Limb (tissue), 2 donors: ENCODE measurements around the gene HGFAC.

Source experiments
- DNase-seq, 2 donors: peaks; one replicate each; pipeline ENCODE4 v3.0.0-alpha.2; 2016; ENCODE audit errors: extremely low spot score in 2 of 2

HGFAC gene

DNA sequence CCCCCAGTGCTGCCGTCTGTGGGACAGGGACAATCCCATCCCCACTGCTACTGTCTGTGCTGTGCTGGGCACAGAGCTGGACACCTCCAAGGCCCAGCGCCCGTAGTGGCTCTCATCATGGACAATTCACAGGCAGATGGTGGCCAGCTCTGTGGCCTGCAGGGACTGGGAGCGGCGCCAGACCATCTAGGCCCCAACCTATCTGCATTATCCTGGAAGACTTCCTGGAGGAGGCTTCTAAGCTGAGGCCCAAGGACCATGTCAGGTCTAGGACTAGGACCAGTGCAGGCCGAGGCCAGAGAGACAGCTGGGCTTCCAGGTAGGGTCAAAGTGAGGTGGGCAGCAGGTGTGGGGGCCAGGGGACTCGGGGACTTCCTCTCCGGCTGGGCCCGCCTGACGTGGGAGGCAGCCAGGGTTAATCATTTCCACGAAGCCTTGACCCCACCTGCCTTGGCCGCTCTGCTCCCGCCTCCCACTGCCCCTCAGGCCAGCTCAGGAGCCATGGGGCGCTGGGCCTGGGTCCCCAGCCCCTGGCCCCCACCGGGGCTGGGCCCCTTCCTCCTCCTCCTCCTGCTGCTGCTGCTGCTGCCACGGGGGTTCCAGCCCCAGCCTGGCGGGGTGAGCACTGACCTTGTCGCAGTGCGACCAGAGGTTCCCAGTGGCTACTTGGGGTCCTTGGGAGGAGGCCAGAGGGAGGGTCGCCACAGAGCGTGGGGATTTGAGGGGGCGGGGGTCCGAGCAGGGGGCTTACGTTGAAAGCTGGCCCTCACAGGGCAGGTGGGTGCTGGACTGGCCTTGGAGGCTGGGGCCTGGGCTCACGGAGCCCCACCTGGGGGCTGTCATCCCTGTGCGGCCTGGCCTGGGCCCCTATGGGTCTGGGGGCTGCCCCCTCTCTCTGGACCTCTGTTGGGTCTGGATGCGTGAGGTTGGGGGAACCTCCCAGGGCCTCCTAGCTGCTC is at the start of gene HGFAC:
Gene HGFAC, plus strand, starts transcription at position 468 of the 959 bp plus-strand sequence. Its CDS starts 34 bp downstream, at position 502.
- no peak for DNase-seq

DNA sequence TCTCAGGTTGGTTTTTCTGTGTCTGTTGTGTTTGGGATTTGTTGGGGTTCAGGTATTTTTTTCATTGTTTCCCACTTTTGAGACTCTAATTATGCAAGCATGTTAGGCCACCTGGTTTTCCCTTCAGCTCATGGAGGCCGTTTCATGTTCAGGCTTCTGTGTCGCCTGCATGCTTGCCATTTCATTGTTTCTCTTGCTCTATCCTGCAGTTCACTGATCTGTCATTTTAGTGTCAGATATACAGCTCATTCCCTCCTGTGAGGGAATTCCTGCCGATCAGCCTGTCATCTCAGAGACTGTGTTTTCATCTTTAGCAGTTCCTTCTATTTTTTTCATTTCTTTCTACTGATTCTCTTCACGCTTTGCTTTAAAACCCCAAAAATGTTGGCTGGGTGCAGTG is 49.4 kb upstream of the HGFAC start:
- DNase-seq, result no peak

DNA sequence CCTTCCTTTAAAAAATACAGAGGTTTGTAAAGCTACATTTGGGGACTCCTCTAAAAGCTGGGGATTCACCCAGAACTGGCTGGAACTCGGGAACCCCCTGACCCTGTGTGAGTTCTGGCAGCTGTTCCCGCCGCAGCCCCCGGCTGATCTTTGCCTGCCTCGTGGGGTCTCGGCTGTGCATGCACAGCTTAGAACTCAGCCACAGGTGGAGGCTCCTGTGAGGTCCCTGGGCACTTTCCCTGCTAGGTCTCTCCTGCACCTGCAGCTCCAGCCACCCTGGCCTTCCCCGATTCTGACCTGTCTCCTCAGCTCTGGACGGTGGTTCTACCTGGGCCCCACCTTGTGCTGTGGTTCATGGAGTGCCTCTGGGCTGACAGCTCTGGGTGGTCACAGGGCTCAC is 48.6 kb upstream of the HGFAC start:
- DNase-seq, result no peak

DNA sequence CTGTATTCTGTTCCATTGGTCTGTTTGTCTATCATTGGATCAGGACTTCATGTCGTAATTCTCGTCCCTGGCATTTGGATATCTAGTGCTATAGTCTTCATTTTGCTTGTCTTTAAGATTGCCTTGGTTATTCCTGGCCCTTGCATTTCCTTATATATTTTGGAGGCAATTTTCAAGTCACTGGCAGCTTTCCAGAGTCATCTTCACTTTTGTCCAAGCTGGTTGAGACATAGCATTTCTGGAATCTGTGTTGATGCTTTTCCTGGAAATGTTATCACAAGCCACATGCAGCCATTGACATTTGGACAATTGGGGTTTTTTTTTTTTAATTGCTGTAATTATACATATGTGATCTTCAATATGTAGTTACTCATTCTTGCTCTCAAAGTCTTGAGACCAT is 45.2 kb upstream of the HGFAC start:
- DNase-seq, result no peak

DNA sequence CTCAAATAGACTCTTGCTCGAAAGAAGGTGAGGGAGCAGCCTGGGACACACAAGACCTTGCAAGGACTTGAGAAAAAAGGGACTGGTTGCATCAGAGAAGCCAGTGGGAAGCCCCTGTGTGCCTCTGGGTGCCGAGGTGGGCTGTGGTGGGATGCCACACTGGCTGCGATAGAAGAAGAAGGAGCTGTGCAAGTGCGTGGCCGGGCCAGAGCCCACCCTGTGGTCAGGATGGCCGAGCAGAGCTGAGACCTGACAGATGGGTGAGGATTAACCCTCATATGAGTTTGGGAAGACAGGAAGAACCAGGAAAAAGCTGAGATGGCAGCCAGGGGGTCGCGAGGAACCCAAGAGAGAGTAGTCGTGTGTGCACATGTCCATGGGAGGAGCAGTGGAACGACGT is 44.6 kb upstream of the HGFAC start:
- DNase-seq, result no peak

DNA sequence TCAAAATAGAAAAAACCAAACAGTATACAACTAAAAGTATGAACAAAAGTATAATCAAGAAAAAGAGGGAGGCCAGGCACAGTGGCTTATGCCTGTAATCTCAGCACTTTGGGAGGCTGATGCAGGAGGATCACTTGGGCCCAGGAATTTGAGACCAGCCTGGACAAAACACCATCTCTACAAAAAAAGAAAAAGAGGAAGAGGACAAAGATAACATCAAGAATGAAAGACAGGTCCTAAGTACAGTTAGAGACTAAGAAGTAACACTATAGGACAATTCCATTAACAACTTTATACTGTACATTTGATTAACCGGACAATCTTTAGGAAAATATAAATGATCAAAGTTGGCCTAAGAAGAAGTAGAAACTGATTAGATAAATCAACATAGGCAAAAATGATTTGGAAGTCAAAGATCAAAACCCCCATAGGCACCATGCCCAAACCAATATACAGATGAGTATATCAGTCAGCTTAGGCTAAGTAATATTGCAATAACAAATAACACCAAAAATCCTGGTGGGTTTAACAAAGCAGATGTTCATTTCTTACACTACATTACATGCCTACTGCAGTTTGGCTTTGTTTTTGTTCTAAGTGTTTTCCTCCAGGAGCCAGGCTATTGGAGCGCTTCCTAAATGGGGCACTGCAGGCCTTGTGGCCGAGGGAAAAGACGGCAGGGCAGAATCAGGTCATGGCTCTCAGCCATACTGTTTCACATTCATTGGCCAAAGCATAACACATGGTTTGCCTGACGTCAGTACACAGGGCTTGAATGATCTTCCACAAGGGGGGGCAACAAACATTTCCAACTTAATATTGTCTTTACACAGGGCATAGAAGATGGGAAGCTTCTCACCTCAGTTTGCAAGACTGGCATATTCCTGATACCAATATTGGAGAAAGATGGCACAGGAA is 42.2 kb upstream of the HGFAC start:
- DNase-seq, result no peak

DNA sequence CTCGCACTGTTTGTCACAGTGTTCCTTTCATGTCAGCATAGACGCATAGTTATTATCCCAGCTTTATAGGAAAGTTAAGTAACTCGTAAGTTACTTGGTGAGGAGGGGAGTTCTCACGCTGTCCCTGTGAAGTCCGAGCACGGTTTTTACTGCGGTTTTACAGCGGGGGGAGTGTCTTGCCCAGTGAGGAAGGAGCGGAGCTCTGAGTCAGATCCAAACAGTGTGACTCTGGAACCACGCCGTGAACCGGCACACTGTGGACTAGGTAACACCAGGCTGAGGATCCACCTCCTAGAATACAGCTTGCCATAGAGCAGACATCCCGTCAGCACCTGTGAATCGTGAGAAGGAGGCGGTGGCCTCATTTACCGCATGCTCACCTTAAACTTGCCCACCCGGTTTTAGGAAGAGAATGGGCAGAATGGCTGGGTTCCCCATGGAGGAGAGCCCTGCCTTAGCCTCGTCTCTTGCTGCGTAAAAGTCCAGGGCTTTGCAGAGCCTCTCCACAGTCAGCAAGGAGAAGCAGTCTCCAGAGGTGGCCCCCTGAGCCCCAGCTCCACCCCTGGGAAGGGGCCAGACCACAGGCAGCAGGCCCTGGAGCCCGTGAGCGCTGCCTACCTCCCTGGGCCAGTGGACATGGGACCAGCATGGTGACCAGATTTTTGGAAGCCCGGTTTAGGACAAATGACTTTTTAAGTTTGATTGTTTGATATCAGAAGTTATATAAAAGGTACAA is 40.2 kb upstream of the HGFAC start:
- DNase-seq, result no peak

DNA sequence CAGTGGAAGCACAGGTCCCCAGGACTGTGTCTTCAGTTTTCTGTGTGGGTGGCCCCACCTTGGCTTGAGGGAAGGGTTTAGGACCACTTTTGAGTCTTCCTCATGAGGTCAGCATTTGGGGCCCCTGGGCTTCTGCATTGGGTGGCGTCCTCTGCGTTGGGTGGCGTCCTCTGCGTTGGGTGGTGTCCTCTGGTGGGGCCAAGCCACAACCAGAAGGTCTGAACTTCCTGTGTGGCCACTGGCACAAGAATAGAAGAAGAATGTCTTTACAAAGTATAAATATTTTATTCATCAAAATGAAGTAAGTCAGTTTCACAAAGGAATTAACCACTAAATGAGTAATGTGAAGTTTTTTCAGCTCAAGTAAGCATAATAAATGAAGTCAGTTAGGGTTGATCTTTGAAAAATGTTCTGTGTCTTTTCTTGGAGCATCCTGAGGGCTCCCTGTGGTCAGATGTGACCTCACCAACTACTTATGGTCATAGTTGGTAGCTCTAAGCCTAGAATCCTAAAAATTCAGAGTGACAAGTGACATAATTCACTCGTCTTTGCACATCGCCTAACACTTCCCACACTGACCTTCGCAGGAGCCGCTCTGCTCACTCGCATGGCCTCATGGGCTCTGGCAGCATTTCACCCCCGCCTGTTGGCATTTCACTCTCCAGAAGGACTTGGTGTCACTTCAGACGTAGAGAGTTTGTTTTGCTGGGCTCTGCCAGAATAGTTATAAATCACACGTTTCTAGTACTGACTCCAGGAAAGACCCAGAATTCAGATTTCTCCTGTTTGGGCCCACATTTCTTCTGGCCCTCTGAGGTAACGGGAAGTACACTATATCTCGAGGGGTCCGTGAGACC is 39.0 kb upstream of the HGFAC start:
- DNase-seq, result no peak

DNA sequence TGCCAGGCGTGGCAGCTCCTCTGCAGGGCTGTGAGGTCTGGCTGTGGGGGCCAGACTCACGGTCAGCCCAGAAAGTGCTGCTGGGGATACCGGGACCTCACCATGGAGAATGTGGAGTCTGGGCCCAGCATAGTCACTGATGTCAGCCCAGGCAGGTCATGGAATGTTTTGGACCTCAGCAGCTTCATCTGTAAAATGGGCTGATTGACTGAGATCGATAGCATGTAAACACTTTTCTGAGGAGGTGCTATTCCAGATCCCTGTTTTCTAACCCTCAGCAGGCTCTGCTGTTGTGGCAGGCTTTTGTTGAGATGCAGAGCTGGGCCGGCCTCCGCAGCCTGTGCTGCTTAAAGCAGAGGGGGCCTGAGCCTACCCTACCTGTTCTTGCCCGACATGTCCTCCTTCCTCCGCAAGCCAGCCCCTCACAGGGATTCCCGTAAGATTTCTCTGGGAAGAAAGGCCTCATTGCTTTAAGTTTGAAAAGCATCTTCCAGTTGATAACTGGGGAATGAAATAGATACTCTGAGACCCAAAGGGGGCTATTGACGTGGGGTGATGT is 38.3 kb upstream of the HGFAC start:
- no peak for DNase-seq

DNA sequence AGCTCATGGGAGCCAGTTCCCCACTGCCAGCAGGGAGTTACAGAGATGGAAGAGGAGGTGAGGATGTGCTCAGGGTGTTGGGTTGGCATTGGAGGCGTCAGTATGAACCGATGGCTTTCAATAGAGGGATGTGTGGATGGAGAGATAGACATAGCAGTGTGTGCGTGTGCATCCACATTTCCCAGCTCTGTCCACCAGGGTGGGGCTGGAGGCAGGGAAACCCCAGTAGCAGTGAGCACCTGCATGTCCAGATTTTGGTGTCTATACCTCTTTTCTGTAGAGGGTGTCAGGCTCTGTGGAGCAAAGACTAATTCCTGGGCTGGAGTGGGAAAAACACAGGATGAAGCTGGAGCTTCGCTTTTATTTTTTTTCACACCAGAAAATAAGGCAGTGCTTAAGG is 37.2 kb upstream of the HGFAC start:
- DNase-seq, result no peak

DNA sequence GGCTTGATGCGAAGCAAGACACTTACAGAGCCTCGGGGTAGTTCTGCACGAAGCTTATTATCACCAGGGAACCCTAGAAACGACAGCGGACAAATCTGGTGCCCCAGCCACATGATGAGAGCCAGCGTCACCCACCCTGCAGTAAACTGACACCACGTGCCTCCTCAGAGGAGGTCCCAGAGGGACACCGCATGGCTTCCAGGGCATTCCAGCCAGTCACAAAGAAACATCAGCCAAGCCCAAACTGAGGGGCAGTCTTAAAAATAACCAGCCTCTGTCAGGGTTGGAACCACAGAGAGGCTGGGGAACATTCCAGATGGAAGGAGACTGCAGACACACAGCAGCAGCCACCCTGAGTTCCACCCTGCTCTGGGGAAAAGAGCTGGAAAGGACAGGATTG is 36.6 kb upstream of the HGFAC start:
- peak in 1 of 2 donors; percentile 19 for DNase-seq

DNA sequence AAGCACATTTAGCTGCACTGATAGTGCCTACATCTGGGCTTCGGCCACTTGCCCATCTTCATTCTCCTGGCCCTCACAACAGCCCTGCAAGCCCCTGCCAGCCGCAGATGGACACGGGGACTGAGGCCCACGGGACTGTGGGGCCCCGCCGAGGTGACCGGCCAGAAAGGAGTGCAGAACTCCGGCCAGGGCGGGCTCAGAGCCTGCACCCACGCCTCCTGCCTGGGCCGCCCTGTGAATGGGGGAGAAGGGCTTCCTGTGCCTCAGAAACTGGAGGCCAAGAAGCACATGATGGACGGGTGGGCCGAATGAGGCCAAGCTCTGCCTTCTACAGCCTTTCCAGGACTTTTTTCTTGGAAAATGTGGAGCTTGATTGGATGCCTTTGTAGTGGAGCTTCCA is 35.7 kb upstream of the HGFAC start:
- peak in 1 of 2 donors; percentile 13 for DNase-seq

DNA sequence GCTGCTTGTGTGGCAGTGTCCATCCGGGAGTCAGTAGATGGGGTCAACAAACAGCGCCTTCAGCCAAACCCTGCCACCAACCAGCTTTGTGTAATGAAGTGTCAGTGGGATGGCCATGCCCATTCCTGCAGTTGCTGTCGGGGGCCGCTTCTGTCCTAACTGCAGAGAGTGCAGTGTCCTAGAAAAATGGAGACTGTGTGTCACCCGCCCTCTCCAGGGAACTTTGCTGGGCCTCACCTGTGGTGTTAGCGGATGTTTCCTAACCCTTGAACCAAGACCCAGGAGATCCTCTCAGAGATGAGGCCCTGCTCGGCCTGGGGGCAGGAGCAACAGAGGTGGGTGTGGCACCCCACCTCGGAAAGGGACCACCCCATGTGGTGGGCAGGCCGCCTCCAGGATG is 35.3 kb upstream of the HGFAC start:
- peak in 1 of 2 donors; percentile 15 for DNase-seq

DNA sequence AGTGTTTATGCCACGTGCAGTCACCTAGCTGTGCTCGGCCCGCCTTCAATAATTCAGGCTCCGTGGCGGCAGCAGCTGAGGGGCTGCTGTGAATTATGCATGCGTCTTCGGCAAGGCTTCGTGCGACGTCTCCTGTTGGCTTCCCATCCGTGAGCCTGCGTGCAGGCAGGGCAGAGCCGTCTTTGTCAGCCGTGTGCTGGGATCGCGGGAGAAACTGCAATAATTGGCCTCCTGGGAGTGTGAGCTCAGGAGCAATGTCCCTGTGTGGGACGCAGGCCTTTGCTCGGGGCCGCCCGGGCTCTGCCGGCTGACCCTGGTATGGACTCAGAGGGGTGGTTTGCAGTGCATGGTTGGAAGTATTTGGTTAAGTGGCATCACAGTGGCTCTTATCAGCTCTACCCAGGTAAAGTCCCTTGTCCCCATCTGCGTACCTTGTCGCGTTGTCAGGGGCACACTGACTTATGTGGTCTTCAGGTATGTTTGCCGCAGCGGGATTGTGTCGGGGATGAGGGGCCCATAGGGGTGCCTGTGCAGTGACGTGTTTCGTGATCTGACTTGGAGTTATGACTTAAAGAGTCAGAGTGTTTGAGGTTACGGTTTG is 34.5 kb upstream of the HGFAC start:
- DNase-seq, result peak in 1 of 2 donors; percentile 48

DNA sequence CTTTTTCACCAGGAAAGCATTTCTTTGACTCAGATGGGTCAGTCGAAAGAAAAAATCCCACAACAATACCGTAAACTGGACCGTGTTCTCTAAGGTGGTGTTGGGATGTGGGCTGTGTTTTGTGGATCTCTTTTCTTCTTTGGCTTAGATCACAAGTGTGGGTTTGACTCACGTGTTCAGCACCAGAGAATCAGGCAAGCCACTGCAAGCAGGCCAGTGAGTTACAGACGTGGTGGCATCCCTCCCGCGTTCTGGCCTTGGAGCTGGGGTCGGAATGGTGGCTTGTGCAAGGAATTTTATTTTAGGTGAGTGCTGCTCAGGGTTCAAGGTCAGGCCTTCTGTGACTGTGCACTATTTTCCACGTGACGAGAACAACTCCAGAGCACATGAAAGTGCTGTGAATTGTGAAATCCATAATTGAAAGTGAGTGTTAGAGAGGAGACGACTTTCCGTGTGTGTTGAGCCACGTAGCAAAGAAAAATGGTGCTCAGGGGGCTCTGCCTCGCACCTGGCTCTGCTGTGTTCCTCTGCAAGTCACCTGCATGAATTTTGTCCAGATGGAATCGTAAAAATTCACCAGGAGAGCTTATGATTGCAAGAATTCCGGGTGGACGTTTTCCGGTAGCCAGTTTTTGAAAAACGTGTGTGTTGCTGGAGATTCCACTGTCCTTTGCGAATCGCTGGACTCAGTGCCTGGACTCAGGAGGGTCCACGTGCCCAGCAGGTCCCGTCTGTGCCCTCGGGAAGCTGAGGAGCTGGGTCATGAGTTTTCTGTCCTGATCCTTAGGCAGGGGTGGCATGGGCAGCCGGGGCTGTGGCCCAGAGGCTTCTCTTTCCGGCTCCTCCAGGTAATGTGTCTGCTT is 33.6 kb upstream of the HGFAC start:
- DNase-seq, result peak in 1 of 2 donors; percentile 24

DNA sequence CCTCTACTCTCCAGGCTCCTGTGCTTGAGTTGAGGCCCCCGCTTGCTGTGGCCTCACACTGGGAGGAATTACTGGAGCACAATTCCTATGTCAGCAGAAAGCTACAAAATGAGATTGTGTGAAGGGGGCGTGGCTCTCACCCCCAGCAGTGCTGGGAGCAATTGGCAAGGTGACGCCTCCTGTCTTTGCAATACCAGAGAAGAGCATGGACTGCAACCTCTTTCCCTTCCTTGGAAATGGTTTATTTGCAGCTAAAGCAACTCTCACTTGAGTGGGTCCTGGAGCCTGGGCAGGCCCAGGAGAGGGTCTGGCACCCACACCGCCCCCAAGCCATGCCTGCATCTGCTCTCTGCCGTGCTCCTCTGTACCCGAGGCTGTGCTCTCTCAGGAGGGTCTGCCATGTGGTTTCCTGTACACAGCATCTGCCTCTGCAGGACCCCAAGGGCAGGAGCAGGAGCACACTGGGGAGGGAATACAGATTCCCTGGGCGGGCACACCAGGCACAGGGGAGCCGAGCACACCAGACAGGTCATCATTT is 32.9 kb upstream of the HGFAC start:
- DNase-seq, result peak in 1 of 2 donors; percentile 24

DNA sequence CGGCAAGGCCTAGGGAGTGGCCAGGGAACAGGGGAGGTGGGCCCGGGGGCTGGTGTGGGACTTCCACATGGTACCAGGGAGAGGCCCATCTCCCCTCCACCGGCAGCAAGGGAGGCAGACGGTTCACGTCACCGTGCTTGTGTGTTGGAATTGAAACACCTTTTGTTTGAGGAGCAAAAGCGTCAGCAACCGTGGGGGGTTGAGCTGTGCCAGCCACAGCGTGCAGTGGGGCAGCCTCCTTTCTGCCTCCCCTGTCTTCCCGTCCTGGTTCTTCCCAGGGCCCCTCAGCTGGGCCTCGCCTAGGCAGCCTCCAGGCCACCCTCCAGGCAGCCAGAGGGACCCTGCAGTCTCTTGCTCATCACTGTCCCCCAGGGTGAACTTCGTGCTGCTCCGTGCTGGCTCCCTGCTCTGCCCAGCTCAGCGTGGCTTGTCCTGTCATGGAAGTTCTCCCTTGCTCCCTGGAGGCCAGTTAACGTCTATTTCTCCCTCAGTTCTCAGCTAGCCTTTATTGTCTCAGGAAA is 32.1 kb upstream of the HGFAC start:
- peak in 1 of 2 donors; percentile 26 for DNase-seq
